Astrocyte of the spinal cord (primary cell): ENCODE measurements around the gene CASQ2.
A peak's percentile ranks its signal among the peaks of the same experiment; 100 is the strongest.

ENCODE experiments used
- DNase-seq: peaks from one replicate; pipeline ENCODE4 v3.0.0; 2011; ENCODE audit warnings: low read depth, low spot score
- H3K4me3 ChIP-seq: 2 replicates; pipeline ENCODE4 v1.5.1; 2011; ENCODE audit warnings: low read depth, mild to moderate bottlenecking, low read length, moderate library complexity
- in situ Hi-C: cut with HindIII; loops from 2 replicates; pipeline ENCODE4 v1.10.0; 2017; ENCODE audit warnings: low sequenced_read_pairs
- TF ChIP-seq, protein P1 (sequence below): IDR thresholded peaks from 2 replicates; pipeline ENCODE4 v1.5.1; 2012; ENCODE audit warnings: low read depth, mild to moderate bottlenecking, low read length, inconsistent platforms

The CASQ2 gene

GRCh38 chr1:115706587-115707425 is 61.7 kb downstream of the CASQ2 start:
- TF ChIP-seq, protein P1, sequence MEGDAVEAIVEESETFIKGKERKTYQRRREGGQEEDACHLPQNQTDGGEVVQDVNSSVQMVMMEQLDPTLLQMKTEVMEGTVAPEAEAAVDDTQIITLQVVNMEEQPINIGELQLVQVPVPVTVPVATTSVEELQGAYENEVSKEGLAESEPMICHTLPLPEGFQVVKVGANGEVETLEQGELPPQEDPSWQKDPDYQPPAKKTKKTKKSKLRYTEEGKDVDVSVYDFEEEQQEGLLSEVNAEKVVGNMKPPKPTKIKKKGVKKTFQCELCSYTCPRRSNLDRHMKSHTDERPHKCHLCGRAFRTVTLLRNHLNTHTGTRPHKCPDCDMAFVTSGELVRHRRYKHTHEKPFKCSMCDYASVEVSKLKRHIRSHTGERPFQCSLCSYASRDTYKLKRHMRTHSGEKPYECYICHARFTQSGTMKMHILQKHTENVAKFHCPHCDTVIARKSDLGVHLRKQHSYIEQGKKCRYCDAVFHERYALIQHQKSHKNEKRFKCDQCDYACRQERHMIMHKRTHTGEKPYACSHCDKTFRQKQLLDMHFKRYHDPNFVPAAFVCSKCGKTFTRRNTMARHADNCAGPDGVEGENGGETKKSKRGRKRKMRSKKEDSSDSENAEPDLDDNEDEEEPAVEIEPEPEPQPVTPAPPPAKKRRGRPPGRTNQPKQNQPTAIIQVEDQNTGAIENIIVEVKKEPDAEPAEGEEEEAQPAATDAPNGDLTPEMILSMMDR: peak; percentile 57
- peak; percentile 64 for DNase-seq
- H3K4me3 ChIP-seq: no peak overlapping the region
- in situ Hi-C loops: no loop called here

DNA sequence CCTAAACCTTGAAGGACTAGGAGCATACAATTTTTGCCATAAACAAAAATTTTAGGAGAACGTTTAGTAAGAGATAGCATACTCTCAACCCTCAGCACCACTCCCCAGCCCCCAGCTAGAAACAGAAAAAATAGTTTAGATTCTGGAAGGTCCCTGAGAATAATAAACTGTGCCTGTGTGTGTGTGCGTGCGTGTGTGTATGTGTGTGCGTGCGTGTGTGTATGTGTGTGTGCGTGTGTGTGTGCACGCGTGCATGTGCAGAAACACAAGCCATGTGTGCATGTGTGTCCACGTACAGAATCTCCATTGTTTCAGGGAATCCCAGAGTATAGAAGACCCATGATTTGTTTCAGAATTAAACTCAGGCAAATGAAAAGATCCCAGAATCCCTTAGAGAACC is 62.6 kb downstream of the CASQ2 start:
- H3K4me3 ChIP-seq: no peak overlapping the region
- TF ChIP-seq, protein P1: no peak
- DNase-seq: no peak
- in situ Hi-C loops: no loop called here

GRCh38 chr1:115705085-115705951 is 63.2 kb downstream of the CASQ2 start:
- no peak for DNase-seq
- H3K4me3 ChIP-seq: no peak overlapping the region
- in situ Hi-C loops: no loop called here
- TF ChIP-seq, protein P1: peak; percentile 12

DNA sequence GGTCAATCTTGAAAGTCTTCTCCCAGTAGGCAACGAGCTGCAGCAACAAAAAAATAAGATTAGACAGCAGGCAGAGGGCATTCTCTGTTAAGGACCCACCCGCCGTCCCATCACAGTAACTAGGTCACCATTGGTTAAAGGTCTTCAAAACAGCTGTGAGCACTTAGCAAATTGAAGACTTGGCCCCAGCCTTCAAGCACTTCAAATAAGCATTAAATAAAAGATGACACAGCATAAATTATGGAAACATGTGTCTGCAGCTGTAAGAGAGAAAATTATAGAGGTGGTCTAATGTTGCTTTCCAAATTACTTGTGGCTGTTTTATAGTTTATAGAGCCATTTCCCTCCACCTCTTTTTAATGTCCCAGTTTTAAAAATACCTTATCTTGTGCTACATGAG is 65.6 kb downstream of the CASQ2 start:
- DNase-seq: no peak
- TF ChIP-seq, protein P1: no peak
- in situ Hi-C loops: no loop called here
- H3K4me3 ChIP-seq: no peak overlapping the region

- no peak for DNase-seq
- no peak overlapping the region for H3K4me3 ChIP-seq
- TF ChIP-seq, protein P1: no peak
- in situ Hi-C loops: no loop called here
Observed at GRCh38 chr1:115701090-115701489, 67.4 kb downstream of the CASQ2 start.

DNA sequence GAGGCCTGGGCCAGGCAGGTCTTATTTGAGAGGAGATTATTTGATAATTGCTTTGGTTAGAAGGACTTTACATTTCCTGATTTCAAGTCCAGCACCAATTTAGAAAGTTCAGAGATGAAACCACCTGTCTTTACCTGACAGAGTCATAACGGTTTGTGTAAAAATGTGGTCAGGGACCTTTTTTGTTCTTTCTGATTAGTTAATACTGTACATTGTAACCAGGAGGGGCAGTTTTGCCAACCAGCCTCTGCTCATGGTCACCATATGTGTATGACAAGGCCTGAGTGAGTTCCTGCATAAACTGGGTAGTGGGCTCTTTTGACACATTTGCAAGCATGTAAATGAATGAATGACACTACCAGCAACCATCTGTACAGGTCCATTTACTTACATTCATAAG is 70.9 kb downstream of the CASQ2 start:
- TF ChIP-seq, protein P1: no peak
- DNase-seq: no peak
- in situ Hi-C loops: no loop called here
- no peak overlapping the region for H3K4me3 ChIP-seq
